B cell (primary cell): ENCODE results near the gene DTX4.

ENCODE experiments used
- EZH2 ChIP-seq: IDR thresholded peaks from 2 replicates; pipeline ENCODE4 v1.6.1; 2012; ENCODE audit warnings: borderline replicate concordance, low read depth, mild to moderate bottlenecking, moderate library complexity, low read length; ENCODE audit not compliant: insufficient read depth, poor library complexity, severe bottlenecking
- TF ChIP-seq, protein P1 (sequence below): fragments of 200-600 bp; IDR thresholded peaks from one replicate; pipeline ENCODE4 v1.8.0; 2022; ENCODE audit warnings: antibody characterized with exemption, mild to moderate bottlenecking

DNA sequence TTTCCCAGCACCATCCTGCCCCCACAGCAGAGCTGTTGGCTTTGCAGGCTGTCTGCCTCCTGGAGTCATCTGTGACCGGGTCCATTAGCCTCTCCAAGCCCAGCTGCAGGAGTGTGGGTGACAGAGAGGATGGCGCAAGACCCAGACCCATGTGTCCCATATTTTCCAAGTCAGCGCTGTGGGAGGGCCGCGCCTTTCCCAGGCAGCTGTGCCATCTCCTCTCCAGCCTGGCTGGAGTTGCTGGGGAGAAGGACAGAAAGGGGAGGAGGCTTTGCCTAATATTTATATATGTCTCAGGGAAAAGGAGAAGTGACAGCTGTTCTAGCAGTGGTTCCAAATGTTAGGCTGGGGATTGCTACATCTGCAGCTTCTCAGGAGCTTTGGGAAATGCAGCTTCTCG is 15.7 kb downstream of the DTX4 start:
- TF ChIP-seq EZH2, result no peak
- TF ChIP-seq, protein P1, sequence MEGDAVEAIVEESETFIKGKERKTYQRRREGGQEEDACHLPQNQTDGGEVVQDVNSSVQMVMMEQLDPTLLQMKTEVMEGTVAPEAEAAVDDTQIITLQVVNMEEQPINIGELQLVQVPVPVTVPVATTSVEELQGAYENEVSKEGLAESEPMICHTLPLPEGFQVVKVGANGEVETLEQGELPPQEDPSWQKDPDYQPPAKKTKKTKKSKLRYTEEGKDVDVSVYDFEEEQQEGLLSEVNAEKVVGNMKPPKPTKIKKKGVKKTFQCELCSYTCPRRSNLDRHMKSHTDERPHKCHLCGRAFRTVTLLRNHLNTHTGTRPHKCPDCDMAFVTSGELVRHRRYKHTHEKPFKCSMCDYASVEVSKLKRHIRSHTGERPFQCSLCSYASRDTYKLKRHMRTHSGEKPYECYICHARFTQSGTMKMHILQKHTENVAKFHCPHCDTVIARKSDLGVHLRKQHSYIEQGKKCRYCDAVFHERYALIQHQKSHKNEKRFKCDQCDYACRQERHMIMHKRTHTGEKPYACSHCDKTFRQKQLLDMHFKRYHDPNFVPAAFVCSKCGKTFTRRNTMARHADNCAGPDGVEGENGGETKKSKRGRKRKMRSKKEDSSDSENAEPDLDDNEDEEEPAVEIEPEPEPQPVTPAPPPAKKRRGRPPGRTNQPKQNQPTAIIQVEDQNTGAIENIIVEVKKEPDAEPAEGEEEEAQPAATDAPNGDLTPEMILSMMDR, result no peak
